GM18502 (cell line): ENCODE measurements around the gene HOXB8.

Experiments used
- ATAC-seq: cut with Tn5 transposase; IDR thresholded peaks from one replicate; pipeline ENCODE4 v1.9.1; 2021; ENCODE audit warnings: mild to moderate bottlenecking; ENCODE audit not compliant: unreplicated experiment, poor library complexity

HOXB8 gene

GRCh38 chr17:48611681-48612455 lies 3.2 kb downstream of the HOXB8 start:
- no peak for ATAC-seq

DNA sequence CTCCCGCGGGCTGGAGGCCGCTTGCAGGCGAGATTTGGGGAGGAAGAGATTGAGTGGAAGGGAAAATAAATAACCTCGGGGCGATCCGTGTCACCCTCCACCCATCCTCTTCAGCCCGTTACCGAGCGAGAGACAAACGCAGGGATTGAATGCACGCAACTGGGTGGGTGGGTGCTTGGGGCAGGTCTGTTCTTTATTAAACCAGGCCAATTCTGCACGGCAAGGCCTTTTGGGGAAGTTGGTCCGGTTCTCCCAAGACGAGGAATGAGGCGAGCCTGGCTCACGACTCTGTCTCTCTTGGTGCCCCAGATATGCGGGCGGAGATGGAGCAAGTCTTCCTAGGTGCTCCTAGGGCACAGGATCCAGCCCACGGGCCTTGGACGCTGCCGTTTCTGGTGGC lies 3.9 kb downstream of the HOXB8 start:
- ATAC-seq: no peak

GRCh38 chr17:48610282-48611211 lies 4.5 kb downstream of the HOXB8 start, which contains the start of gene HOXB7:
Gene HOXB7, minus strand, starts transcription at chr17:48611017. Its CDS starts 99 bp downstream, at chr17:48610918.
- ATAC-seq: no peak

DNA sequence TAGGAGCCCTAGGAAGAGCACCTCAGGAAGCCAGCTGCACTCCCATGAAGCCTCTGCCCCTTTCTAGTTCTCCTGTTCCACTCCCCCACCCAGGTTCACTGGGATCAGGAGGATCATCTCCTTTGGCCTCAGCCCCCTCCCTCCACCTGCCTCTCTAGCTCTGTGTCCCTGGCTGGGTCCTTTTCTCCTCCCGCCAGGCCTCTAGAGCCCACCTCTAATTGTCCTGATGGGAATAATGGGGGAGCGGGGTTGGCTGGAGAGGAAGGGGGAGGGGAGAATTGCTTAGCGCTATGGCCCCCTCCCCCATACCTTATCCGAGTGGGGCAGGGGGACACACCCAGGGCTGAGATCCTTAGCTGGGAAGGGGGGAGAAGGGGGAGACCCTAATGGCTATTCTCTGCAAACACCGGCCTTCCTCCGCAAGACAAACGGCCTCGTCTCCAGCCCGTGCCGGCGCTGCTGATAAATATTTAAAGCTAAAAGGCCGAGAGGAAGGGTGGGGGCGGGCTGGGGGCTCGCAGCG lies 5.3 kb downstream of the HOXB8 start:
- ATAC-seq: no peak

DNA sequence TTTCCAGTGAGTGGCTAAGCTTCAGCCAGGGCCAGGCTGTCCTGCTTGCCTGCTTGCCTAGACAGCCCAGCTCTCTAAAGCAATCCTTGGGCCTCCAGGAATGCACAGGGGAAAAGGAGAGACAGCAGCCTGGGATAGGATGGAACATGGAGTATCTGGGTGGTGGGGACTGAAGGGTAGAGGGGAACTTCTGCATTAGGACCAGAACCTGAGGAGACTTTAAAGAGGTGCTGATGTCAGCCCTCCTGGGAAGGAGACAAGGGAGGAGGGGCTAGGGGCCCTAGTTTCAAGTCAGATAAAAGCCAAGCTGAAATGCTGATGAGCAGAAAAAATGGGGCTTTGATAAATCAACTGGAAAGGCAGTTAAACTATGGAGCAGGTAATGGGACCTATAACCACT lies 6.1 kb downstream of the HOXB8 start:
- ATAC-seq: no peak

- ATAC-seq: no peak
Measured at GRCh38 chr17:48608494-48608834, 6.6 kb downstream of the HOXB8 start.

- ATAC-seq: no peak
Measured at GRCh38 chr17:48606892-48607614, 8.0 kb downstream of the HOXB8 start.

- no peak for ATAC-seq
Measured at GRCh38 chr17:48605991-48606891, 8.9 kb downstream of the HOXB8 start.

GRCh38 chr17:48605409-48605919 lies 9.6 kb downstream of the HOXB8 start:
- ATAC-seq: no peak

DNA sequence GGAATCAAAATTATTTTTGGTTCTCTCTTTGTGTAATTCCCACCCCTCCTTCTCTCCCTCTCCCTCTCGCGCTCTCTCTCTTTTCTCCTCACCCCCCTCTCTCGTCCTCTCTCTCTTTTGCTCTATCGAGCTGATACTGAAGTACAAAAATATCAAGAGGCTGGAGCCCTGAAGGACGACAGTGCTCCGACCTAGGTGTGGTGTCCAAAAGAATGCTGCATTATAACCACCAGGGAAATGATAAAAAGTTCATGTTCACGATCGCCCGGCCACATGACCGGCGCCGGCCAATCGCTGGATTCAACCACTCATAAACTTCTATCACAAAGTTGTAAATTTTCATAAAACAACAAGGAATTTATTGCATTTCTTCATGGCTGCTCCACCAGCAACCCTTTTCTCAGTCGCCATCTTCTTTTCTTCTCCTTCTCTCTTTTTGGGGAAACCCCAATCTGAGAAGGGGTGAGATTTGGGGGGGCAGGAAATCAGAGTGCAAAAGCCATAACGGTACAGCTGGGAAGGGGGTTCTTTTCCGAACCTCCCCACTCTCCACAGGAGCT lies 10.2 kb downstream of the HOXB8 start, which contains the start of gene HOXB6:
Gene HOXB6, minus strand, starts transcription at position 217 of the 560 bp plus-strand sequence. CDS start 6,836 bp downstream, outside the sequence.
- ATAC-seq: no peak

- ATAC-seq: no peak
Measured at GRCh38 chr17:48603959-48604769, 10.9 kb downstream of the HOXB8 start.

DNA sequence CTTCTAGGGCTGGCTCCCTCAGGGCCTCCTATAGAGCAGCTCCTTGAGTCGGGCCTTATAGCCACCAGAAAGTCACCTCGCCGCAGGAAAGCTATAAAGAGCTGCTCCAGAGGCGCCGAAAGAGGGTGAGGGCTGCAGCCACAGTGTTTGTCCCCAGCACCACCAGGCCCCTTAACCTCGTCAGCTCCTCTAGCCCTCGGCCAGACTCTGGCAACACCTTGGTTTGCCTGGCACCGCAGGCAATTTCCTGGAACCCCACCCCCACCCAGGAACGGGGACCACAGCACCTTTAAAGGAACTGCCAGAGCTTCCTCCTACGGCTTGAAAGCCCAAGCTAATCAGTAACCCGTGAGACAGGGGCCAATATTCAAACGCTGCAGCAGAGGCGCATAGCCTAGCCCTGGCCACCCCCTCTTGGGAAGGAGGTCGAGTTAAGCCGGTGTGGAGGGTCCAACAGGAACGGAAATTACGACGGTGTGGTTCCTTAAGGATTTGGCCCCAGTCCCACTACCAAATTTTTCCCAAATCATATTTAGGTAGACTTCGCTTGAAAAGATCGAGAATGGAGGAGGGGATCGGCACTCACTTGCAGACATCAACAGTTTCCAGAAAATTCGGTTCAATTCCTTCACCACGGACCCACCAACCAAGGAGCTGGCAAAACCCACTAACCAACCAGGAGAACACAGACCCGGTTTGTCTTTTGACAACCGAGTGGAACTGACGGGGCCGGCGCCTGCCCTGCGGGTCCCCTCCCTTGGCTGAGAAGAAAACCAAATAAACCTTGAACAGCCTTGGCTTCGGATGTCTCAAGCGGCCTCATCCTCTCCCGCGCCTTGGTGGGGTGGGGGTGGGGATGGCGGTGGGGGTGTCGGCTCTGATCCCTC lies 13.3 kb downstream of the HOXB8 start:
- ATAC-seq: no peak

GRCh38 chr17:48601207-48601538 lies 13.9 kb downstream of the HOXB8 start:
- no peak for ATAC-seq

DNA sequence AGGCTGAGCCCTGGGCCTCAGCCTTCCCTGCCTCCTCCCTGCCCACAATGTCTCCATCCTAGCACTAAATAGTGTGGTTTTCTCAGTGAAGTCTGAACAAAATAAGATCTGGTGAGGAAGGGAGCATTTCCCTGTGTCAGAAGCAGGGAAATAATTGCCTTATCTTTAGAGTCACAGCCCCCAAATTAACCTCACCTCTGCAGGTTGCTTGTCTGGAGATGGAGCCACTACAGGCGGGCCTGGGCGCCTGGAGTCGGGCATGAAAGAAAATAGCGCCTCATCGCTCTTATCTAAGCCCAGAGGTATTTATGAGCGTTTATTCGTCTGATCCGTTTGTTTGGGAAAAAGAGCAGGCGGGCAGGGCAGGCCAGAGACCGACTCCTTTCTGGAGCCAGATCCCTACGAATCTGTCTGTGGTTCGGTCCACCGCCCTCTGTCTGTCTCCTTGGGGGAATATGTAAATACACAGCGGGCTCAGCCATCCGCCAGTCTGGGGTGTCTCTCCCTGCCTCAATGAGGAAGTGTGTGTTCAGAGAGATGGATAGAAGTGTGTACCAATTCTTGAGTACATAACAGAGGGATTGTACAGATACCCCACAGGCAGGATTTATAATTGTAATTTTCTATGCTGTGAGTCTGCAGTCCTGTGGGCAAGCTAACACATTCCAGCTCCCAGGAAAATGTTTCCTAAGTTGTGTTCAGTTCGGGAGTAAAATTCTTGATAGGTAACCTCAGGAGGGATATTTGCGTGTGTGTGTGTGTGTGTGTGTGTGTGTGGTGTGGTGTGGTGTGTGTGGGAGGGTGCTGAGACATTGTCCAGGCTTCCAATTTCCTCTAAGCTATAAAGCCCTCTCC lies 14.6 kb downstream of the HOXB8 start:
- ATAC-seq: no peak

GRCh38 chr17:48599354-48599753 lies 15.7 kb downstream of the HOXB8 start:
- no peak for ATAC-seq

DNA sequence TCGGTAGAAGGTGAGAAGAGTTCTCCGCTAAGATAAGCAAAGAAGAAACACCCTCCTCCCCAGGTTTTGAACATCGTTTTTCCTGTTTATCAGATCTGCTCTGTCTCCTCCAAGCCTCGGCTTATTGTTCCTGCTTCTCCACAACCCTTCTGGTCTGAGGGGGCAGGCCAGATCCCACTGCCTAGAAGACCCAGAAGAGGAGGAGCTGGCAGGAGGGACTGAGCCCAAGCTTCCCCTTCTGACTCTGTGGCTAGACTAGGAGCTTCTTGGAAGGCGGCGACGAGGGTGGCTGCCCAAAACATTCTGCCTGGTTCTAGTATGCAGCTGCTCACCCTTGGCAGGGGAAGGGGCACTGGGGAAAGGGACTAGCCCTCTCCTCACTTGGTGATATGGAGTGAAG lies 16.4 kb downstream of the HOXB8 start:
- ATAC-seq: no peak
